NCI-H2227 treated with DMSO at 0.1 percent for 48 hours (cell line): Measurements from ENCODE around the gene RNPS1.

ENCODE experiments used
- DNase-seq: peaks from one replicate; lab custom pipeline; 2025; lab: John Stamatoyannopoulos, UW

The RNPS1 gene

GRCh38 chr16:2267913-2268666 lies at the start of gene RNPS1:
TSS of gene RNPS1 (minus strand) at chr16:2268126. CDS start at chr16:2264643, 3,483 bp downstream.
- peak; percentile 96 for DNase-seq

GRCh38 chr16:2317231-2318020 lies 49.5 kb upstream of the RNPS1 start:
- DNase-seq, result no peak

- DNase-seq, result no peak
Observed at GRCh38 chr16:2308089-2308962, 40.4 kb upstream of the RNPS1 start.

GRCh38 chr16:2299915-2300192 lies 31.9 kb upstream of the RNPS1 start:
- DNase-seq, result no peak

- DNase-seq, result no peak
Observed at GRCh38 chr16:2299121-2299914, 31.4 kb upstream of the RNPS1 start.

- DNase-seq, result no peak
Observed at GRCh38 chr16:2298621-2299020, 30.7 kb upstream of the RNPS1 start.

GRCh38 chr16:2297506-2297860 lies 29.6 kb upstream of the RNPS1 start:
- DNase-seq, result no peak

- no peak for DNase-seq
Observed at GRCh38 chr16:2296661-2297505, 29.0 kb upstream of the RNPS1 start.

GRCh38 chr16:2295056-2295798 lies 27.3 kb upstream of the RNPS1 start:
- no peak for DNase-seq

- DNase-seq, result no peak
Observed at GRCh38 chr16:2292221-2292620, 24.3 kb upstream of the RNPS1 start.

- DNase-seq, result no peak
Observed at GRCh38 chr16:2289282-2289681, 21.4 kb upstream of the RNPS1 start.

- DNase-seq, result no peak
Observed at GRCh38 chr16:2288726-2289125, 20.8 kb upstream of the RNPS1 start.

- no peak for DNase-seq
Observed at GRCh38 chr16:2287916-2288547, 20.1 kb upstream of the RNPS1 start.

GRCh38 chr16:2286550-2286949 lies 18.6 kb upstream of the RNPS1 start:
- no peak for DNase-seq

GRCh38 chr16:2285731-2286191 lies 17.8 kb upstream of the RNPS1 start:
- DNase-seq, result no peak

GRCh38 chr16:2284797-2285576 lies 17.1 kb upstream of the RNPS1 start:
- no peak for DNase-seq

- DNase-seq, result no peak
Observed at GRCh38 chr16:2284001-2284770, 16.3 kb upstream of the RNPS1 start.
